GM19467 (cell line): Measurements from ENCODE around the gene AHNAK2.
A peak's percentile ranks its signal among the peaks of the same experiment; 100 is the strongest.
"Not testable (repeated sequence)": the region's sequence is repeated elsewhere in the genome, so short reads cannot be mapped to it uniquely, and the experiment has no call there.

Source experiments
- ATAC-seq: cut with Tn5 transposase; IDR thresholded peaks from one replicate; pipeline ENCODE4 v1.9.1; 2021; ENCODE audit warnings: mild to moderate bottlenecking, moderate library complexity; ENCODE audit not compliant: unreplicated experiment

AHNAK2 gene

DNA sequence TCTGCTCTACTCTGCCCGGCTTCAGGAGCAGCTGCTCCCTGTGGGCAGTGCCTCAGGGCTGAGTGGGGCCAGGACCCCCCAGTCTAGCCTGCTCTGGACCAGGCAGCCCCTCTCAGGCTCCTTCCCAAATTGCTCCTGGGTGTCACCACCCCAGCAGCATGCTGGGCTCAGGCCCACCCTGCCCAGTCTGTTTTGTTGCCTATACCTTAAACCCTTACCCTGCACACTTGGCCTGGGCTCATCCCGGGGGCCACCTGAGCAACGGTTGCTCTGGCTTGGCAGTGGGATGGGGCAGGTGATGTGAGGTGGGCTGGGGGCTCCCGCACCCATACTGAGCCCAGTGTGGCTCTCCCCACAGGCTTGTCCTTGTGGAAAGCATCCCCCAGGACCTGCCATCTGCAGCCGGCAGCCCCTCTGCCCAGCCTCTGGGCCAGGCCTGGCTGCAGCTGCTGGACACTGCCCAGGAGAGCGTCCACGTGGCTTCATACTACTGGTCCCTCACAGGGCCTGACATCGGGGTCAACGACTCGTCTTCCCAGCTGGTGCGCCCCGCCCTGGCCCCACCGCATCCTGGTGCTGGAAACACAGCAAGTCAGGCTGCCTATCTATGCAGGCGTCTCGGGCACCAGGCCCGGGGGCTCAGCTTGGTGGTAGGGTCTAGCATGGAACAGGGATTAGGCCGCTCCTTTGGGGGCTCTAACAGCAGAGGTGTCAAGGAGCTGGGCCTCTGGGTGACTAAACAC is 49.6 kb downstream of the AHNAK2 start:
- no peak for ATAC-seq

GRCh38 chr14:104927901-104928300 is 50.3 kb downstream of the AHNAK2 start:
- ATAC-seq = no peak

DNA sequence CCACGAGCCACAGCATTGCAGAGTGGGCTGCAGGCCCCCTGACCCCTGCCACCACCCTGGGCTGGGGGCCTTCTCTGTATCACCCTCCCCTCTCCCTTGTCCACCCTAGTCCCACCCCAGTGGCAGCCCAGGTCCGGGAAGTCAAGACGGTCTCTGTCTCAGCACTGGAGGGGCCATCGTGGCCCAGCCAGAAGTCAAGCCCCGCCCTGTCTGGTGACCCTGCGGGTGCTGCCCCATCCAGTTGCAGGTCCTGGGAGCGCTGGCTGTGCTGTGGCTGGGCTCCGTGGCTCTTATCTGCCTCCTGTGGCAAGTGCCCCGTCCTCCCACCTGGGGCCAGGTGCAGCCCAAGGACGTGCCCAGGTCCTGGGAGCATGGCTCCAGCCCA is 50.8 kb downstream of the AHNAK2 start:
- ATAC-seq = no peak

DNA sequence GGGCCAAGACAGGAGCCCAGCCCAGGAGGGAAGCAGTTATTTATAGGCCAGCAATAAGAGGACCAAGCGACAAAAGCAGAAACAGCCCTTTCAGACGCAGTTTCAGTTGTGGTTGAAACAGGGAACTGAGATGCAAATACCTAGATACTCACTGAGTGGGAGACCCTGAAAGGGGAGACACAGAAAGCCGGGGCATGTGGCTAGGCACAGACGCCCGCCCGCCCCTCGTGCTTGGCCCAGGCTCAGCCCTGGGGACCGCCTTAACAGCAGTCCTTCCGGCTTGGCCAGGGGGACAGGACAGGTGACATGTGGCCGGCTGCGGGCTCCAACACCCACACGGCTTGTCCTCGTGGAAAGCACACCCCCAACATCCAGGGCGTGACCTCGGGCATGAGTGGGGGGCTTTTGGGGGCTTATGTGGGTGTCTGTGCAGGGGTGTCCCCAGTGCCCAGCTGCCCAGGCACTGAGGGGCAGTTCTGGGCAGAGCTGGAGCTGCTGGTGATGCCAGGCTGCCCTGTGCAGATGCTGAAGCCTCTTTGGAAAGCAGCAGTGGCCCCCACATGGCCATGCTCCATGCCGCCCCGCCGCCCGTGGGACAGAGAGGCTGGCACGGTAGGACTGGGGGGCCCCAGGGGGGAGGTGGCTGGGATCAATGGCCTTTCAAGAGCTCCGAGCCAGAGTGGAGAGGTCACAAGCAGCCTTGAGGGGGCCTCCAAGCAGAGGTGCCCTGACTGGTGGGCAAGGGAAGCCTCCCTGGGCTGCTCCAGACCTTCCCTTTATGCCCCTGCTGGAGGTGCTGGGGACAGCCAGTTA is 51.3 kb downstream of the AHNAK2 start:
- peak; percentile 76 for ATAC-seq

DNA sequence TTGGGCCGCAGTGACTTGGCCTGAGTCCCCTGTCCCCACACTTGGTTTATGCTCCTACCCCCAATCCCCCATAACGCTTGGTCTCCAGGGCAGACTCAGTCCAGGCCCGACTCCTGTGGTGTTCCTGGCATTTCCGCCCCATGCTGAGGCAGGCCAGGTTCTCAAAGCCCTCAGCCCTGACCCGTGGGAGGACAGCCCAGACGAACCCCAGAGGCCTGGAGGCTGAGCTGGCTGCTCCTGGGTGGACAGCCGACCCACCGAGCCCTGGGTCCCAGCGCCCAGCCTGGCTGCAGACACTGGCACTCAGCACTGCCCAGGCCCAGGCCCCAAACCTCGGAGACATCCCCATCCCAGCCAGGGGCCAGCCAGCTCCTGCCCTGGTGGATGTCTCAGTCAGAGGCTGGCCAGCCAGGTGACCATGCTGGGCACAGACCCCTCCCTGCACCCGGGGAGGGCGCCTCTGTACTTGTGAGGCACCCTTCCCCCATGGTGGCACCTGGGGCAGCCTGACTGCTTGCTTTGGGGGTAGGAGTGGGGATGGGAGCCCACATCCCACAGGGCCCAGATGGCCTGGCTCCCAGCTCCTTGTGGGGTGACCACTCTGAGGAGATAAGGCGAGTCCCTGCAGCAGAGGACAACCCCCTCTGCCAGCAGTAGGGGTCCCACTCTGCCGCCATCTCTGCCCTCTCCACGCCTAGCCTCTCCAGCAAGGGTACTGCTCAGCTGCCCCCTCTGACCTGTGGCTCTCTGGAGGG is 52.1 kb downstream of the AHNAK2 start:
- no peak for ATAC-seq

DNA sequence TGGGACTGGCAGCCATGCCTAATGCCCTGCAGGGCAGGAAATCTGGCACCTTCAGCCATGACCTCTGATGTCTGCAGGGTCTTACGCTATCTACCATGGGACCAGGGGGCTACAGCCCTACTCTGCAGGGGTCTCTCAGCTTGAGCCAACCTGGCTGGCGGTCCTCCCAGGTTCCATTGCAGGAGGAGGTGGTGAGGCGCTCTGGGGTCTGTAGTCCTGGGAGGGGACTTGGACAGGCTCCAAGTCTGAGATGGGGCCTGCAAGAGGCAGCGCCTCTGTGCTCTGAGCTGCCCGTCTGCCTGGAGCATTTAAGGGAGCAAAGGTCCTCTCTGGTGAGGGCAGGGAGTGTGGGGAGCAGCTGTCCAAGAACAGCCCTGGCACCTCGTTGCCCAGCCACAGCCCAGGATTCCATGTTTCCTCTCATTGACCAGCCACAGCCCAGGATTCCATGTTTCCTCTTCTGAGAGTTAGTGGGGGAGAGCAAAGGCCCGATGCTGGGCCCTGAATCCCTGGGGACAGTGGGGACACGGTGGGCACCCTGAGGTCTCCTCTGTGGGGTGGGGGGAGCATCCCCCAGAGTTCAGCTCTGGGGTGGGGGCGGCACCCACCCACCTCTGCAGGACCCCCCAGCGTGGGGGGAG is 52.8 kb downstream of the AHNAK2 start:
- ATAC-seq = no peak

GRCh38 chr14:104924421-104925213 is 53.6 kb downstream of the AHNAK2 start, which contains the start of gene PLD4:
Gene PLD4, plus strand, starts transcription at chr14:104924879. Its CDS starts 2,262 bp downstream, at chr14:104927141.
- no peak for ATAC-seq

DNA sequence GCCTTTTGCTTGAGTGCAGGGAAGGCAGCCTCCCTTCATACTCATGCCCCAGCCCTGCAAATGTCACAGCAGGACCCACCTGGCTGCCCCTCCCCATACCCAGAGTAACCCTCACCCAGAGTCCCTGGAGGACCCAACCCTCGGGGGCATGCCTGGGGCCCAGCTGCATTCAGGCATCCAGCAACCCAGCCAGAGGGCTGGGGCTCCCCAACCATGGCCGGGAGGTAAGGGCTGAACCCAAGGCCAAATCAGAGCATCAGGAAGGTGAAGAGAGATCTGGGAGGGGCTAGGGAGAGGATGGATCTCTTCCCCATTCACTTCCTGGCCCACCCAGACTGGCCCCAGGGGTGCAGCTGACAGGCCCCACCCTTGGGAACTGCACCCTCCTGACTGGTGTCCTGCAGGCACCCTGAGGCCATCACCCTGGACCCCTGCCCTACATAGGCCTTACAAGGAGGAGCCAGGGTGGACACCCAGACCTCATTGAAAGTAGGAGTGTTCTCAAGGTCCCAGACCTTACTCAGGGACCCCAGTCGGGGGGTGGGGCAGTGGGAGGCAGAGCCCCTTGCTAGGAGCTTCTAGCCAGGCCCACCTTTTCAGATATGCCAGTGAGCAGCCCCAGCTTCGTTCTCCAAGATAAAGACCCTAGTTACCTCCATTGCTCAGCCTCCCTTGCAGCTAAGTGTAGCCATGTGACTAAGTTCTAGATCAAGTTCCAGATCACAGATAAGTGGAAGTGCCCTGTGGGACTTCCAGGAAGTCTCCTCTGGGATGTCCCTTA is 54.3 kb downstream of the AHNAK2 start:
- no peak for ATAC-seq

DNA sequence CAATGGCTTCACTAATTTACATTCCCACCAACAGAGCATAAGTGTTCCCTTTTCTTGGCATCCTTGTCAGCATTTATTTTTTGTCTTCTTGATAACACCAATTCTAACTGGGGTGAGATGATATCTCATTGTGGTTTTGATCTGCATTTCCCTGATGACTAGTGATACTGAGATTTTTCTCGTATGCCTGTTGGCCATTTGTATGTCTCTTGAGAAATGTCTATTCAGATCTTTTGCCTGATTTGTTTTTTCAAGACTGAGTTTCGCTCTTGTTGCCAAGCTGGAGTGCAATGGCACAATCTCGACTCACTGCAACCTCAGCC is 58.2 kb downstream of the AHNAK2 start:
- ATAC-seq = no peak

DNA sequence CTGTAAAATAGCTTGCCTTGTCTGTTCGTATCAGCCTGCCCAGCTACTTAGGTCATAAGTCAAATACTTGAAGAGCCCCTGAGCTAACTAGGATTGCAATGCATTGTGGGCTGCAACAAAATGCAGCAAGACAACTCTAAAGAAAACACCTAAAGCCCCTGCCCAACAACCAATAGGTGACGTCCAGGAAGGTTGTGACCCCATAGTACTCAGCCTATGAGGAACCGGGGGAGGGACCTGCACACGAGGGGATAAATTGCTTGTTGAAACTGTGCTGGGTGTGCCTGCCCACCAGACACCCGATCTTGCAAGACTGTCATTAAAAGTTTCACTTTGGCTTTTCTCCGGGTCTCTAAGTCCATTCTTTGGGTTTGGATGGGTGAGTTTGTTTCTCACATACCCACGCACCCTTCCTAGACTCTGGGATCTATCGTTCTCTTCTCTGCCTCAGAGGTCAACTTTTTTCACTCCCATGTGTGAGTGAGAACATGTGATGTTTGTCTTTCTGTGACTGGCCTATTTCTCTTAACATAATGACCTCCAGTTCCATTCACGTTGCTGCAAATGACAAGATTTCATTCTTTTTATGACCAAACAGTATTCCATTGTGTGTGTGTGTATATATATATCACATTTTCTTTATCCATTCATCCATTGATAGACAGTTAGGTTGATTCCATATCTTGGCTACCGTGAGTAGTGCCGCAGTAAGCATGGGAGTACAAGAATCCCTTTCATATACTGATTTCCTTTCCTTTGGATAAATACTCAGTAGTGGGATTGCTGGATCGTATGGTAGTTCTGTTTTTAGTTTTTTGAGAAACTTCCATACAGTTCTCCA is 58.8 kb downstream of the AHNAK2 start:
- not testable (repeated sequence) for ATAC-seq

GRCh38 chr14:104917993-104918392 is 60.2 kb downstream of the AHNAK2 start:
- ATAC-seq = no peak

DNA sequence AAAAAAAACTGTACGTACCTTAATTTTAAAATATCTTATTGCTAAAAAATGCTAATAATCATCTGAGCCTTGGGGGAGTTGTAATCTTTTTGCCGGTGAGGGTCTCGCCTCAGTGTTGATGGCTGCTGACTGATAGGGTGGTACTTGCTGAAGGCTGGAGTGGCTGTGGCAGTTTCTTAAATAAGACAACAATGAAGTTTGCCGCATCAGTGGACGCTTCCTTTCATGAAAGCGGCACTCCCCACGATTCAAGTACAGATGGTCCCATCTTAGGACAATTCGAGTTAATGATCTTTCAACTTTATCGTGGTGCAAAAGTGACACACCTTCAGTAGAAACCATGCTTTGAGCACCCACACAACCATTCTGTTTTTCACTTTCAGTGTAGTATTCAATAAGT is 61.1 kb downstream of the AHNAK2 start:
- ATAC-seq = no peak

DNA sequence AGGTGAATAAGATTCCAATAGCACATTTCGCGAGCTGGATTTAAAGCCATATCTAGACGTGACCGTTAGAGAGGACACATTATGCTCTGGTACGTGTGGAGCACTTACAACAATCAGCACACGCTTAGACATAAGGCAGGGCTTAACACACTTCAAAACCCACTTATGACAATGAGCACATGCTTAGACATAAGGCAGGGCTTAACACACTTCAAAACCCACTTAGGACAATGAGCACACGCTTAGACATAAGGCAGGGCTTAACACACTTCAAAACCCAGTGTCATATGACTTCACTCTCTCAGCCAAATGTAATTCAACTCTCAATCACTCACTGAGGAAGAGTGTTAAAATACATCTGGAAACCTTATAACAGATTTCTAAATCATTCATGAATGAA is 64.7 kb downstream of the AHNAK2 start:
- ATAC-seq = no peak

DNA sequence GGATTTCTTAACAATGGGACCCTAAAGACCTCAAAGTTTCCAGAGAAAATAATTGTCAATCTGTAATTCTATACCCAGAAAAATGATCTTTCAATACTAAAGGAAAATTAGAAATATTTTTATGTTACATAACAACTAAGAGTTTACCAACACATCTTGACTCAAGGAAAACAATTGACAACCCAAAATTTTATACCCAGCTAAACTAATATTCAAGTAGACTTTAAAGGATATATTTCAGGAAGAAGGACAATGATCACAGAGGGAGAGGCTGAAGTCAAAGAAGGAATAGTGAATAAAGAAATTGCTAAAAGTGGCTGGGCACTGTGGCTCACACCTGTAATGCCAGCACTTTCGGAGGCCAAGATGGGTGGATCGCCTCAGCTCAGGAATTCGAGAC is 66.1 kb downstream of the AHNAK2 start:
- ATAC-seq = no peak

GRCh38 chr14:104908303-104908702 is 69.9 kb downstream of the AHNAK2 start:
- no peak for ATAC-seq

- not testable (repeated sequence) for ATAC-seq
These were observed 72.6 kb downstream of the AHNAK2 start for GRCh38 chr14:104905579-104905933.

DNA sequence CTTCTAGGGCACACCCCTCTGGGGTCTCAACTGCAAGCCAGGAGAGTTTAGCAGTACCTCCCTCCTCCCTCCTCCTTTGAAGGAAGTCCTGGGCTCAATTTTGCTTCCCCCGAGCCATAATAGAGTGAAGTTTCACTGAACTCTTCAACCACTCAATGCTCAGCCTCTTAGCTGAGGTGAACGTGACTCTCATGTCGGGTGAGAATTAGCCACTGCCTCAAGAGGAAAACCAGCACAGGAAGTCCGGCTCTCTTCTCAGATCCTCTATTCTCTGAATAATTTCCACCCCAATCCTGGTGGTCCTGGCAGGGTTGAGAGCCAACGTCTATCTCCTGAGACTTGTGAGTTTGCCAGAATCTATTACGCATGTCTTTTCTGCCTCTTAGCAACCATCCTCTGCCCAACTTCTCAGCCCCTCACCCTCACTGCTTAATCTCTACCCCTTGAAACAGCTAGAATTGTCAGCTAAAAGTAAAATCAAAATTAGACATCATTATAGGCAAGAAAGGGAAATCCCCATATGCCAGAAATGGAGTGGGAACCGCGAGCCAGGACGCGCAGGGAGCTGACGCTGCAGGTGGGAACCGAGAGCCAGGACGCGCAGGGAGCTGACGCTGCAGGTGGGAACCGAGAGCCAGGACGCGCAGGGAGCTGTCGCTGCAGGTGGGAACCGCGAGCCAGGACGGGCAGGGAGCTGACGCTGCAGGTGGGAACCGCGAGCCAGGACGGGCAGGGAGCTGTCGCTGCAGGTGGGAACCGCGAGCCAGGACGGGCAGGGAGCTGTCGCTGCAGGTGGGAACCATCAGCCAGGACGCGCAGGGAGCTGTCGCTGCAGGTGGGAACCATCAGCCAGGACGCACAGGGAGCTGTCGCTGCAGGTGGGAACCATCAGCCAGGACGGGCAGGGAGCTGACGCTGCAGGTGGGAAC is 73.3 kb downstream of the AHNAK2 start:
- not testable (repeated sequence) for ATAC-seq

- ATAC-seq = no peak
These were observed 74.2 kb downstream of the AHNAK2 start for GRCh38 chr14:104903990-104904389.
